Measurements from ENCODE around the gene ATP6V0E1.
A peak's percentile ranks its signal among the peaks of the same experiment; 100 is the strongest.

Gene ATP6V0E1

GRCh38 chr5:172983542-172984243, at the start of gene ATP6V0E1:
TSS of gene ATP6V0E1 (plus strand) at chr5:172983771. CDS start at chr5:172983861, 90 bp downstream.
- peak; percentile 67 for DNase-seq

DNA sequence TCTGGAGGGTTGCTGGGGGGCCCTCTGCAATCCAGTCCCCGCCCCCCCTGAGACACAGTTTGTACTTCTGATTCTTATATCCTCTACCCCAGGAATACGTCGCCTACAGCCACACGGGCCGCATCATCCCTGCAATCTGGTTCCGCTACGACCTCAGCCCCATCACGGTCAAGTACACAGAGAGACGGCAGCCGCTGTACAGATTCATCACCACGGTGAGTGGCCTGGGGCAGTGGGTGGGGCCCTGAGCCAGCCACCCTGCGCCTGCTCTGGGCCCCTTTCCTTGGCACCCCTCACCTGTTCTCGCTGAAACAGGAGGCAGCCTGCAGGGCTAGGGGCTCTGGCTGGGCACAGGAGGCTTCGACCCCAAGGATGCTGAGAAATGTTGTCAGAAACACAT, 48.5 kb upstream of the ATP6V0E1 start:
- DNase-seq: no peak

DNA sequence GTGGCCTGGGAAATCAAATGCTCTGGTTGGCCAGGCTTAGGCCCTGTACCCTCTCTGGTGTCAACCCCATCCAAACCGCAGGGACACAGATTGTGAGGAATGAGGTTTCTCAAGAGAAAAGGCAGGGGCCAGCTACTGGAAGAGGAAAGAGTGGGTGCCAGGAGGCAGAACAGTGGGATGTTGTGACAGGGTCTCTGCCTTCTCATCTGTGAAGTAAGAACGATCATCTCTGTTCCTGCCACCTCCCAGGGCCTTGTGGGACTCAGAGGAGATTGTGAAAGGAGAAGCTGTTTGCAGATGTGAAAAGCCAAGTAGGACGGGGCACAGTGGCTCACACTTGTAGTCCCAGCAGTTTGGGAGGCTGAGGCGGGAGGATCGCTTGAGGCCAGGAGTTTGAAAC, 47.2 kb upstream of the ATP6V0E1 start:
- DNase-seq: no peak

- no peak for DNase-seq
Observed at GRCh38 chr5:172939071-172939470, 44.5 kb upstream of the ATP6V0E1 start.

DNA sequence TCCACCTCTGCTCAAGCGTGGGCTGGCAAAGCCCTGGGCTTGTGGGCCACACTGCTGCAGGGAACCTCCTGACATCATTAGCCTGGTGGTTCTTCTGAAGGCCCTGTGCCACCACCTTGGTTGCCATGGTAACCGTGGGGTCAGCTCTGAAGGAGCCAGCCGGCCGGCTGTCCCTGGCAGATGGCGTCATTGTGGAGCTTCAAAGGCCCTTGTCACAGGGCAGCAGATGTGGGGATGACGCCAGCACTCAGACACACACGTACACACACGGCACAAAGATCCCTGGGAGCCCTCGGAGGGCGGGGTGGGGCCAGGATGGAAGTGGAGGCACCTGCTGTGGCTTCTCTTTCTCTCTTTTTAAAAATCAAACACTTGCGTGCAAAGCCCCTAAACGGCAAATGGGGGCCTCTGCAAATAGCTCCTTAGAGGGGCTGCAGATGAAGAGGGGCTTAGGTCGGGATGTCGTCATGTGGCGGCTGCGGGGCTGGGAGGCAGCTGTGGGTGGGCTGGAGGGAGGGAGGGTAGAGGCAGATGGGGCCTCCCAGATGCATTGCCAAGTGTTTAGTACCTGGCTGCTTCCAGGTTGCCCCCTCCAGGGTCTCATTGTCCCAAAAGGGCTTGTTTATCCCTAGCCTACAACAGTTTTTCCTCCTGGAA, 43.8 kb upstream of the ATP6V0E1 start:
- DNase-seq: peak; percentile 58

DNA sequence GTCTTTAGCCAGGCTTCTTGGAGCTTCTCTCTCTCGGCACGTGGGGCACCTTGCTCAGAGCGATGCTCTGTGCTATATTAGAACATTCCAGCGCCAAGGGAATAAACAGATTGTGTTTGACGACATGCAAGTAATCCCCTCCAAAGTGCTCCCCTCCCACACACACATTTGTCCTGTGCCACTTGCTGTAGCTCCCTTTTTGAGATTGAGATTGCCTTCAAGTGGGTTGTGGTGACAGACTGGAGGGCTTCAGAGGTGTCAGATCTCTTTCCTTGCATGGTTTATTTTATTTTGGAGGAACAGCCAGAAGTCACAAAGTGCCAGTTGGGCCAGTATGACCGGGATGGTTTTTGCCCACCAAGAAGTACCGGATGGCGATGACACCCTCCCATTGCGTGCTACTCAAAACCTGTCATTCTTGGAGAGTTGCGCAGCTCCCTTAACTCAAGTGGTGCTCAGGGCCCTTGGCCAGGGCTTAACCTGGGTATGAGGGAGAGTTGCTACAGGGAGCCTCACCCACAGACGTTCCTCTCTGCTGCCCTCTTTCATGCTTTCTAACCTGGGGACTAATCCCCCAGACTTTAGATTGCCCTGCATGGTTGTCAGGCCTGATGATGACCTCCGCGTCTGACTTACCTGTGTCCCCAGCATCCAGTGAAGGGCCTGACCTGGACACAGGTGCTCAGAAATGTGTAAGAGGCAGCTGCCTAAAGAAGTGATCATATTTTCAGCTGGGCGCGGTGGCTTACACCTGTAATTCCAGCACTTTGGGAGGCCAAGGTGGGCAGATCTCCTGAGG, 43.1 kb upstream of the ATP6V0E1 start:
- no peak for DNase-seq

GRCh38 chr5:172941067-172941516, 42.5 kb upstream of the ATP6V0E1 start:
- no peak for DNase-seq

DNA sequence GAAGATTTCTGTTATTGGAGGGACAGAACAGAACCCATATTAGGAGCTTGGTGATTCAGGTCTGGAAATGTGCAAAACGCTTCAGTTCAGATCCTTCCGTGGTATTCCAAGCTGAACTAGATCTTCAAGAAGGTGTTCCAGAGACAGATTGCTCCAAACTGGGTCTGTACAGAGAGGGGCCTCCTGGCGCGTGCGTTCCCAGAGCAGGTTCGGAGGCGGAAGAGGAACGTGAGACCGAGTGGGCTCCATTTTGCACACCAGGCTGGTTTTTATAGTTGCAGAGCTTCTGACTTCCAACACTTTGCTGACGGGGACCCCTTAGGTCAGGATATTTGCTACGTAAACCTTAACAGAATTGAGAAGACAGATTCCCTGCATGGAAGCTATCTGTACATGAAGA, 41.0 kb upstream of the ATP6V0E1 start:
- no peak for DNase-seq

GRCh38 chr5:172943283-172943841, 40.2 kb upstream of the ATP6V0E1 start:
- DNase-seq: no peak

GRCh38 chr5:172943906-172944305, 39.7 kb upstream of the ATP6V0E1 start:
- no peak for DNase-seq

GRCh38 chr5:172944741-172945140, 38.8 kb upstream of the ATP6V0E1 start:
- DNase-seq: no peak

GRCh38 chr5:172945151-172945550, 38.4 kb upstream of the ATP6V0E1 start:
- no peak for DNase-seq

DNA sequence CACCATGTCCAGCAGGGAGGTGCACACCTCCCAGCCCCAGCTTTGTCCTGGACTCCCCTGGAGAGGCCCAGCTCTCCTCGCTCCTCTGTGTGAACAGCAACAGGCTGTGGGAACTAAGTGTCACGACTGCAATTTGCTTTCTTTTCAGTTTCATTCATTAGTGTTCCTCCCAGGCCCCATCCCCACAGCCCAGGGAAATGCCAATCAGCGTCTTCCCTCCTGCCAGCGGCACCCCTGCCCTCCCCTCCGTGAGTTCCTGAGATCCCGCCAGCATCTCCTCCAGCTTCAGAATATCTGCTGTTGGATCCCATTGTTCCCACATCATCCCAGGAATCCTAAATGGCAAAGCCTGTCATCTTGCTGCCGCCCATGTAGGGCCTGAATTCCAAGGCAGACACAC, 37.4 kb upstream of the ATP6V0E1 start:
- DNase-seq: no peak

DNA sequence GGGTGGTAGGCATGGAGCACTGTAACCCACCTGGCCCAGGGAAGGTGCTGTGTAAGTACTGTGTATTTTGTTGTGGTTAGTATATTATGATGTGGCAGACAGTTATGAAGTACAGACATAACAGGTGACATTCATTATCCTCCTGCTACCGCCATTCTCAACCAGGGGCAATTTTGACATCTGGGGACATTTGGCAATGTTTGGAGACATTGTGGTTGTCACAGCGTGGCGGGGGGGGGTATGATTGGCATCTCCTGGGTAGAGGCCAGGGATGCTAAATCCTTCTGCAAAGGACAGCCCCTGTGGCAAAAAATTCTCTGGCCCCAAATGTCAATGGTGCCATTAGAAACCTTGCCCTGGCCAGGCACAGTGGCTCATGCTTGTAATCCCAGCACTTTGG, 34.1 kb upstream of the ATP6V0E1 start:
- no peak for DNase-seq

- DNase-seq: no peak
Observed at GRCh38 chr5:172950176-172950965, 33.2 kb upstream of the ATP6V0E1 start.

- no peak for DNase-seq
Observed at GRCh38 chr5:172951371-172952033, 32.1 kb upstream of the ATP6V0E1 start.

DNA sequence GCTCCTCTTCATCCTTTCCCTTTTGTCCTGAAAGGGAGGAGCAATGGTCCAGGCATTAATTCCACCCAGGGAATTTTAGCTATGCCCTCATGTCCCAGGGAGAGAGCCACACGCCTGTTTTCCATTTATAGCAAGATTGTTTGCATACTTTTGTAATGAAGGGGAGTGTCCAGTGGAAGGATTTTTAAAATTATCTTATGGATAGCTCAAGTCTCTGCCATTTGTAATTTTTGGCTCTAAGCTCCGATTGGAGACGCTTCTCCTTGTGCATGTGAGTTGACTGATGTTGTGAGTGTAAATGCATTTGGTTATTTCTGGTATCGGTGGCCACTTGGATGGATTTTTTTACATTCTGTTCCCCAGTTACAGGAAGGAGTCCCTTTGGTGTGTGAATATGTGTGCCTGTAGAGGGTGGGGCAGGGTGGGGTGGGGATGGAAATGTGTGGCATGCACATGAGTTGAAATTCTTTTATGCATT, 31.5 kb upstream of the ATP6V0E1 start:
- DNase-seq: no peak

DNA sequence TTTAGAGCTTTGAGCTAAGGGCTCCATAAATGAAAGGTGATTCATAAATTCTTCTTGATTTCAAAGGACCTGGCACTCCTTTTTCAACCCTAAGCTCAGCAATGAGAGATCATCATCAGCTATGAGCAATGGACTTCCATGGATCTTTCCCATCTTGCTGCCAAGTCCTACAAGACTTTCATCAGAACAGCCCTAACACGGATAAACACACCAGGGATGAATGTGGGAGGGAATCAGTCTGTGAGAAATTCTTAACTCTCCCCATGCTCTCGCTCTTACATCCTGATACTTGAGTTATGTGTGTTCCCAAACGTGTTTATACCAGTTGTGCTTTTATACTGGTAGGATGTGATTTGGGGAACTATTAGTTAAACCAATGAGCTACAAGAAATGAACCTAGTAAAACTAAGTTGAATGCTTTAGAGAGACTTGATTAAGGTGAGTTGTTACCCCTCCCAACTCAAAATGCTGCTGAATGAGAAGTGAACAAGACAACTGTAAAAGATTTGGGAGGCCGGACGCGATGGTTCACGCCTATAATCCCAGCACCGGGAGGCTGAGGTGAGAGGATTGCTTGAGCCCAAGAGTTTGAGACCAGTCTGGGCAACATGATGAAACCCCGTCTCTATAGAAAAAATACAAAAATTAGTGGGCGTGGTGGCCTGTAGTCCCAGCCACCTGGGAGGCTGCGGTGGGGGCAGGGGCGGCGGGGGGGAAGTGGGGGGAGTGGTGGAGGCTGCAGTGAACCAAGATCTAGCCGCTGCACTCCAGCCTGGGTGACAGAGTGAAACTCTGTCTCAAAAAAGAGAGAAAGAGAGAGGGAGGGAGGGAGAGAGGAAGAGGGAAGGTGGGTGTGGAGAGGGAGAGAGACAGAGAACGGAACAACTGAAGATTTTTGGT, 29.5 kb upstream of the ATP6V0E1 start:
- DNase-seq: no peak

DNA sequence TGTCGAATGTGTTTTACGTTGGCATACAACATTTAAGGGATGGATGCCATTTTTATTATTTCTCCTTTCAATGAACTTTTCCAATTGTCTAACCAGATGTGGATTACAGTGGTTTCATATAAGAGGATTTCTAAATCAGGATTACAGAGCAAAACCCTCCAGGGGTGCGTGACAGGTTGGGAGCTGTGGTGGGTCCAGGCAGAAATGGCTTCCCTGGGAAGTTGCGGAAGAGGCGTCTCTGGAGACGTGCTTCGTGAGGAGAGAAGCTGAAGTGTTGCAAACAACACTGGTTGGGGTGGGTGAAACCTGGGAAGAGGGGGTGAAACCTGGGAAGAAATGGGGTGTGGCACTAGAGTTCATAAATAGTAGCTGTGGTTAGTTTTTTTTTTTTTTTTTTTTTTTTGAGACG, 28.8 kb upstream of the ATP6V0E1 start:
- no peak for DNase-seq

DNA sequence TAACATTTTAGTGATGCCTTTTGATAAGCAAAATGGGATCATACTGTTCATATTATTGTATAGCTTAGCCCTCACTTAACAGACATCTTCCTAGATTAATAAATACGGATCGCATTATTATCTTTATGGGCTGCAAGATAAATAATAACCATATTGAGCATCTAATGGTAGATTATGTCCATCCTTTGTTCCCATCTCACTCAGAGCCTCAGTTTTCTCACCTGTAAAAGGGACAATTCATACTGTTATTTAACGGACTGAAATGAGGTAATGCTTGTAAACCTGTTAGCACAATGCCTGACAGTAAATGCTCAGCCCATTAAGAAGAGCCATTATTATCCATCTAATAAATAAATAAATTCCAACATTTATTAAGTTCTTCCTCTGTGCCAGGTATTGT, 27.3 kb upstream of the ATP6V0E1 start:
- DNase-seq: no peak

DNA sequence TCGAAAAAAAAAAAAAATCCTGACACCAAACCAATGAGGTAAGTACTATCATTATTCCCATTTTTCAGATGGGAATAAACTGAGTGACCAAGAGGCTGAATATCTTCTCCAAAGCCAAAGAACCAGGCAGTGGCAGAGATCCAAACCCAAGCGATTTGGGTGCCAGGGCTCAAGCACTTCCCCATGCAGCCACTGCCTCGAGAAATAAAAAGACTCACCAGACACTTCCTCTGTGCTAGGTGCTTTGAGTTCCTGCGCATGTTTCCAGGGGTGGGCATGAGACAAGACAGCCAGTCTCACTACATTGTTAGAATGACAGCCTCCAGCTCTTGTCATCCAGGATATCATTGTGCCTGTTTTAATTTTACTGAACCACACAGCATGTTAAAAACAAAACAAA, 26.6 kb upstream of the ATP6V0E1 start:
- no peak for DNase-seq

Measured in NCI-H1092 (cell line).